ENCODE results near the gene RPH3AL.
"Not testable (repeated sequence)": the region's sequence is repeated elsewhere in the genome, so short reads cannot be mapped to it uniquely, and the experiment has no call there.

RPH3AL gene

GRCh38 chr17:278055-278675 lies 74.4 kb downstream of the RPH3AL start:
- DNase-seq (ENCODE audit: insufficient read length, low spot score) (no peak), FAIRE-seq (no peak)
- TF ChIP-seq, protein P1, sequence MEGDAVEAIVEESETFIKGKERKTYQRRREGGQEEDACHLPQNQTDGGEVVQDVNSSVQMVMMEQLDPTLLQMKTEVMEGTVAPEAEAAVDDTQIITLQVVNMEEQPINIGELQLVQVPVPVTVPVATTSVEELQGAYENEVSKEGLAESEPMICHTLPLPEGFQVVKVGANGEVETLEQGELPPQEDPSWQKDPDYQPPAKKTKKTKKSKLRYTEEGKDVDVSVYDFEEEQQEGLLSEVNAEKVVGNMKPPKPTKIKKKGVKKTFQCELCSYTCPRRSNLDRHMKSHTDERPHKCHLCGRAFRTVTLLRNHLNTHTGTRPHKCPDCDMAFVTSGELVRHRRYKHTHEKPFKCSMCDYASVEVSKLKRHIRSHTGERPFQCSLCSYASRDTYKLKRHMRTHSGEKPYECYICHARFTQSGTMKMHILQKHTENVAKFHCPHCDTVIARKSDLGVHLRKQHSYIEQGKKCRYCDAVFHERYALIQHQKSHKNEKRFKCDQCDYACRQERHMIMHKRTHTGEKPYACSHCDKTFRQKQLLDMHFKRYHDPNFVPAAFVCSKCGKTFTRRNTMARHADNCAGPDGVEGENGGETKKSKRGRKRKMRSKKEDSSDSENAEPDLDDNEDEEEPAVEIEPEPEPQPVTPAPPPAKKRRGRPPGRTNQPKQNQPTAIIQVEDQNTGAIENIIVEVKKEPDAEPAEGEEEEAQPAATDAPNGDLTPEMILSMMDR (IDR thresholded peaks at IDR 0.05; ENCODE audit: insufficient read depth, missing control alignments), result no peak

- DNase-seq (ENCODE audit: insufficient read length, low spot score) (no peak), FAIRE-seq (no peak)
- TF ChIP-seq, protein P1 (IDR thresholded peaks at IDR 0.05; ENCODE audit: insufficient read depth, missing control alignments), result no peak
These were observed 77.7 kb downstream of the RPH3AL start for GRCh38 chr17:274902-275301.

DNA sequence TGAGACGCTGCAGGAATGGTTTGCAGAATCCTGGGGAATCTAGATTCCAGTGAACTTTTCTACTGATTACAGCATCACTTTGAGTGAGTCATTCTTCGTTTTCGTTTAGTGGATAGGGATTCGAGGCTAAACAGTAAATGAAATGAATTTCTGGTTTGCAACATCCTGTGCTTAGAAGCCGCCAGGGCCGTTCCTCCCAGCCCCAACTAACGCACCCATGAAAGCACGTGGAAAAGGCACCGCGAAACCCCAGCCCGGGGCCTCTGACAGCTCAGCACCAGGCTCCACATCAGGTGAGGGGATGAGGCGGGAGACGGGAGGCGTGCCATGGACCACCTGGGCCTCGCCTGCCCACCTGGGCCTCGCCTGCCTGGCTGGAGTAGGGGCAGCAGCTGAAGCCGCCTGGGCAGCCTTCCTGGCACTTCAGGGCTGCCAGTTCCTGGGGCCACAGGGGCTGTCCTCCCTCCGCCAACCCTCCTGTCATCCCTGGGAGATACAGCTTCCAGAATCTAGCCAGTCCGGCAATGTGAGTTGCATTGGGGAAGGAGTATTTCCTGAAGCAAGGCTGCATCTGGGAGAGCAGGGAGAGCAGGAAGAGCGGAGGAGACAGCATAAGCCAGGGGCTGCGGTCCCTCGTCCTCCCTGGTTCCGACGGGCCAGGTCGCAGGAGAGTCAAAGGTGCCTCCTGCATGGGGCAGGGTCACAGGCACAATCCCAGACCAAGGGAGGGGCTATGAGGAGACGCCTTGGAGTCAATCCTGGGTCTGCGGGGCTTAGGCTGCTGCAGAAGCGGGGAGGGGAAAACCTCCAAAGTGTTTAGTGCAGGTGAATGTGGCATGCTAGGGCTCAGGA lies 78.4 kb downstream of the RPH3AL start:
- no peak for FAIRE-seq
- TF ChIP-seq, protein P1 (IDR thresholded peaks at IDR 0.05; ENCODE audit: insufficient read depth, missing control alignments), result no peak
- no peak for DNase-seq (ENCODE audit: insufficient read length, low spot score)

GRCh38 chr17:272856-273255 lies 79.8 kb downstream of the RPH3AL start:
- not testable (repeated sequence) for FAIRE-seq; DNase-seq (ENCODE audit: insufficient read length, low spot score)

DNA sequence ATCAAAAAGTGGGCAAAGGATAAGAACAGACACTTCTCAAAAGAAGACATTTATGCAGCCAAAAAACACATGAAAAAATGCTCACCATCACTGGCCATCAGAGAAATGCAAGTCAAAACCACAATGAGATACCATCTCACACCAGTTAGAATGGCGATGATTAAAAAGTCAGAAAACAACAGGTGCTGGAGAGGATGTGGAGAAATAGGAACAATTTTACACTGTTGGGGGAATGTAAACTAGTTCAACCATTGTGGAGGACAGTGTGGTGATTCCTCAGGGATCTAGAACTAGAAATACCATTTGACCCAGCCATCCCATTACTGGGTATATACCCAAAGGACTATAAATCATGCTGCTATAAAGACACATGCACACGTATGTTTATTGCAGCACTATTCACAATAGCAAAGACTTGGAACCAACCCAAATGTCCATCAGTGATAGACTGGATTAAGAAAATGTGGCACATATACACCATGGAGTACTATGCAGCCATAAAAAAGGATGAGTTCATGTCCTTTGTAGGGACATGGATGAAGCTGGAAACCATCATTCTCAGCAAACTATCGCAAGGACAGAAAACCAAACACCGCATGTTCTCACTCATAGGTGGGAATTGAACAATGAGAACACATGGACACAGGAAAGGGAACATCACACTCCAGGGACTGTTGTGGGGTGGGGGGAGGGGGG lies 80.5 kb downstream of the RPH3AL start:
- DNase-seq (ENCODE audit: insufficient read length, low spot score); FAIRE-seq: not testable (repeated sequence)

- FAIRE-seq (no peak), DNase-seq (ENCODE audit: insufficient read length, low spot score) (no peak)
- TF ChIP-seq, protein P1 (IDR thresholded peaks at IDR 0.05; ENCODE audit: insufficient read depth, missing control alignments), result no peak
These were observed 82.7 kb downstream of the RPH3AL start for GRCh38 chr17:269616-270514.

- no peak for DNase-seq (ENCODE audit: insufficient read length, low spot score)
- TF ChIP-seq, protein P1 (IDR thresholded peaks at IDR 0.05; ENCODE audit: insufficient read depth, missing control alignments), result no peak
- no peak for FAIRE-seq
These were observed 85.6 kb downstream of the RPH3AL start for GRCh38 chr17:266701-267667.
